Measurements from ENCODE around the gene MYO7A. TPM values are rescaled to one million over a fixed set of nuclear protein-coding genes. Genes with fewer than 3 reads are reported as not detected.

MYO7A gene
- total and polyA plus RNA-seq, 2 experiments from 2014 or later: 9.8 to 10.1 TPM

DNA sequence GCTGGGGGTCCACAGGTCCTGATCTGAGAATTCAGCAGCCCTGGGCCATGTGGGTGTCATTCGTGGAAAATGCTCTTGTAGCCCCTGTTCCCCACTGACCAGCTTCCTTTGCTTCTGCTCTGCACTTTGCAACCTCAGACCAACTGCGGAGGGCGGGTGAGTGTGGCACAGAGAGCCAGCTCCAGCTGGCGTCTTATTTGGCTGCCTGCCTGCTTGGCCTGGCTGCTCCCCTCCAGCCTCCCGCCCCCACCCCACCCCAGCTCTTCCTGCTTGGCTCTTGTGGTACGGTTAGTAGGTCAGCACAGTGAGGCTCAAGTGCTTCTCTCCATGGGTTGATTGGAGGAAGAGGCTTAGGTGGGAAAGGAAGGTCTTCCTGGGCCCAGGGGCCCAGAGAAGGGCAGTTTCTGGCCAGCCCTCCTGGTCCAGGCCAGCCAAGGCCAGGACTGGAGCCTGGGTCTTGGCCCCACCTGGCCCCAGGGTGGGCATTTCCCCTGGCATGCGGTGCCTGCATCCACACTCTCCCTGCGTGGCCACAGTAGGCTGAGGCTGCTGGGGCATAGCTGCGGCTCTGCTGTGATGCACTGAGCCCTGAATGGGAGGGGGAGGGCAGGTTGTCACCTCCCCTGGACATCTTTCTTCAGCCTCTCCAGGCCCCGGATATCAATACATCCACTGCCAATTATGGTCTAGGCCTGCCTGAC is 26.5 kb downstream of the MYO7A start:
- WGBS (ENCODE audit: low lambda C conversion rate, missing lambda C conversion rate): 88% methylated on average over 9 of the region's 10 CpGs
- no peaks in the 10 kb centered on the region for H3K9me2 ChIP-seq (replicated peaks; ENCODE audit: insufficient read depth)
- no peaks in the 10 kb centered on the region for H3K9me3 ChIP-seq (ENCODE audit: low read depth)
- H3K36me3 ChIP-seq (replicated peaks; ENCODE audit: insufficient read depth, low read depth): no peaks in the 10 kb centered on the region
- H3K27me3 ChIP-seq: no peaks in the 10 kb centered on the region
- no peak overlapping the region for H3K27ac ChIP-seq
- no peak for DNase-seq (ENCODE audit: low spot score)
- H3K79me2 ChIP-seq: no peaks in the 10 kb centered on the region
- H3K4me1 ChIP-seq (ENCODE audit: insufficient read depth): peaks cover 7% of the 10 kb centered on the region
- H3K4me3 ChIP-seq: no peak overlapping the region
- no peaks in the 10 kb centered on the region for H4K20me1 ChIP-seq (ENCODE audit: insufficient read depth, poor library complexity, severe bottlenecking)
- no peak overlapping the region for H3K4me2 ChIP-seq
- TF ChIP-seq, protein P1, sequence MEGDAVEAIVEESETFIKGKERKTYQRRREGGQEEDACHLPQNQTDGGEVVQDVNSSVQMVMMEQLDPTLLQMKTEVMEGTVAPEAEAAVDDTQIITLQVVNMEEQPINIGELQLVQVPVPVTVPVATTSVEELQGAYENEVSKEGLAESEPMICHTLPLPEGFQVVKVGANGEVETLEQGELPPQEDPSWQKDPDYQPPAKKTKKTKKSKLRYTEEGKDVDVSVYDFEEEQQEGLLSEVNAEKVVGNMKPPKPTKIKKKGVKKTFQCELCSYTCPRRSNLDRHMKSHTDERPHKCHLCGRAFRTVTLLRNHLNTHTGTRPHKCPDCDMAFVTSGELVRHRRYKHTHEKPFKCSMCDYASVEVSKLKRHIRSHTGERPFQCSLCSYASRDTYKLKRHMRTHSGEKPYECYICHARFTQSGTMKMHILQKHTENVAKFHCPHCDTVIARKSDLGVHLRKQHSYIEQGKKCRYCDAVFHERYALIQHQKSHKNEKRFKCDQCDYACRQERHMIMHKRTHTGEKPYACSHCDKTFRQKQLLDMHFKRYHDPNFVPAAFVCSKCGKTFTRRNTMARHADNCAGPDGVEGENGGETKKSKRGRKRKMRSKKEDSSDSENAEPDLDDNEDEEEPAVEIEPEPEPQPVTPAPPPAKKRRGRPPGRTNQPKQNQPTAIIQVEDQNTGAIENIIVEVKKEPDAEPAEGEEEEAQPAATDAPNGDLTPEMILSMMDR (IDR thresholded peaks at IDR 0.05; ENCODE audit: poor library complexity): no peak
- H2AFZ ChIP-seq: no peak overlapping the region

DNA sequence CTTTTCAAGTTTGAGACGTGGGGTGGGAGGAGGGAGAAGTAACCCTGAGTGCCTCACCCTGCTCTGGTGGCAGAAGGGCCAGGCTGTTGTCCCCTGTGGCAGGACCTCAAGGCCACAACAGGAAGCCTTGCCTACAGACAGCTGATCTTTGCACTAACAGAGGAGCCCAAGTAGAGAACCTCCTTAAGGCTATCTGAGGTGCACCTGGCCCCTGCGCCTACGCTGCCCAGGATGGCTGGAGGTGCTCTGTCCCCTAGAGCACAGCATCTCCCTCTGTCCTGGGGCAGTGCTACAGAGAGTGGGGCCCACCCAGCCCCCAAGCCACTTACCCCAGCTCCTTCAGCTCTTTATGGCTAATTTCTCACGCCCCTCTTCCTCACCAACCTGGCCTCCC is 27.0 kb downstream of the MYO7A start:
- H3K27ac ChIP-seq: no peak overlapping the region
- H3K27me3 ChIP-seq: no peaks in the 10 kb centered on the region
- H3K9me3 ChIP-seq (ENCODE audit: low read depth): no peaks in the 10 kb centered on the region
- no peaks in the 10 kb centered on the region for H3K79me2 ChIP-seq
- WGBS (ENCODE audit: low lambda C conversion rate, missing lambda C conversion rate): 87% methylated on average over 4 of the region's 4 CpGs
- no peak overlapping the region for H3K4me2 ChIP-seq
- DNase-seq (ENCODE audit: low spot score): no peak
- peaks cover 7% of the 10 kb centered on the region for H3K4me1 ChIP-seq (ENCODE audit: insufficient read depth)
- no peaks in the 10 kb centered on the region for H3K9me2 ChIP-seq (replicated peaks; ENCODE audit: insufficient read depth)
- no peaks in the 10 kb centered on the region for H3K36me3 ChIP-seq (replicated peaks; ENCODE audit: insufficient read depth, low read depth)
- H4K20me1 ChIP-seq (ENCODE audit: insufficient read depth, poor library complexity, severe bottlenecking): no peaks in the 10 kb centered on the region
- H2AFZ ChIP-seq: no peak overlapping the region
- H3K4me3 ChIP-seq: no peak overlapping the region
- TF ChIP-seq, protein P1 (IDR thresholded peaks at IDR 0.05; ENCODE audit: poor library complexity): no peak
- no peak for TF ChIP-seq EZH2 (IDR thresholded peaks at IDR 0.05; ENCODE audit: borderline replicate concordance)
- no peak for TF ChIP-seq EZH2phosphoT487 (IDR thresholded peaks at IDR 0.05; ENCODE audit: low read depth, severe bottlenecking, unreplicated experiment)

DNA sequence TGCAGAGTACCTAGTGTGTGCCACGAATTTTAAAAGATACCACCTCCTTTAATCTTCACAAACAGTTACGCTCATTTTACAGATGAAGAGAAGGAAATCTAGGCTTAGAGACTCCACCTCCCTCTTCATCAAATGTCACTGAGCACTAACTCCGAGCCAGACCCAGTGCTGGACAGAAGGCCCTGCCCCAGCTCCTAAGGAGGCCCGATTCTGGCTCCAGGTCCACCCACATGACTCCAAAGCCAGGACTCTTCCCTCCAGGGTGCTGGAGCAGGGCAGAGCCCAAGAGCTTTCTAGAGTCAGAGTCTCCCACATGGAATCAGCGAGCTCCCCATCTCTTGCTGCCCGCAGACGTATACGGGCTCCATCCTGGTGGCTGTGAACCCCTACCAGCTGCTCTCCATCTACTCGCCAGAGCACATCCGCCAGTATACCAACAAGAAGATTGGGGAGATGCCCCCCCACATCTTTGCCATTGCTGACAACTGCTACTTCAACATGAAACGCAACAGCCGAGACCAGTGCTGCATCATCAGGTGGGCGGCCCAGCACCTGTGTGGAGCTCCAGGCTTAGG is 27.6 kb downstream of the MYO7A start:
- H3K36me3 ChIP-seq (replicated peaks; ENCODE audit: insufficient read depth, low read depth): no peaks in the 10 kb centered on the region
- TF ChIP-seq EZH2 (IDR thresholded peaks at IDR 0.05; ENCODE audit: borderline replicate concordance) (no peak), EZH2phosphoT487 (IDR thresholded peaks at IDR 0.05; ENCODE audit: low read depth, severe bottlenecking, unreplicated experiment) (no peak)
- WGBS (ENCODE audit: low lambda C conversion rate, missing lambda C conversion rate): 94% methylated on average over 13 of the region's 13 CpGs
- no peaks in the 10 kb centered on the region for H4K20me1 ChIP-seq (ENCODE audit: insufficient read depth, poor library complexity, severe bottlenecking)
- H3K4me3 ChIP-seq: no peak overlapping the region
- H3K27ac ChIP-seq: no peak overlapping the region
- H3K9me3 ChIP-seq (ENCODE audit: low read depth): no peaks in the 10 kb centered on the region
- H3K4me2 ChIP-seq: no peak overlapping the region
- H3K4me1 ChIP-seq (ENCODE audit: insufficient read depth): peaks cover 7% of the 10 kb centered on the region
- H3K9me2 ChIP-seq (replicated peaks; ENCODE audit: insufficient read depth): no peaks in the 10 kb centered on the region
- H3K79me2 ChIP-seq: no peaks in the 10 kb centered on the region
- no peak overlapping the region for H2AFZ ChIP-seq
- H3K27me3 ChIP-seq: no peaks in the 10 kb centered on the region
- DNase-seq (ENCODE audit: low spot score): no peak

DNA sequence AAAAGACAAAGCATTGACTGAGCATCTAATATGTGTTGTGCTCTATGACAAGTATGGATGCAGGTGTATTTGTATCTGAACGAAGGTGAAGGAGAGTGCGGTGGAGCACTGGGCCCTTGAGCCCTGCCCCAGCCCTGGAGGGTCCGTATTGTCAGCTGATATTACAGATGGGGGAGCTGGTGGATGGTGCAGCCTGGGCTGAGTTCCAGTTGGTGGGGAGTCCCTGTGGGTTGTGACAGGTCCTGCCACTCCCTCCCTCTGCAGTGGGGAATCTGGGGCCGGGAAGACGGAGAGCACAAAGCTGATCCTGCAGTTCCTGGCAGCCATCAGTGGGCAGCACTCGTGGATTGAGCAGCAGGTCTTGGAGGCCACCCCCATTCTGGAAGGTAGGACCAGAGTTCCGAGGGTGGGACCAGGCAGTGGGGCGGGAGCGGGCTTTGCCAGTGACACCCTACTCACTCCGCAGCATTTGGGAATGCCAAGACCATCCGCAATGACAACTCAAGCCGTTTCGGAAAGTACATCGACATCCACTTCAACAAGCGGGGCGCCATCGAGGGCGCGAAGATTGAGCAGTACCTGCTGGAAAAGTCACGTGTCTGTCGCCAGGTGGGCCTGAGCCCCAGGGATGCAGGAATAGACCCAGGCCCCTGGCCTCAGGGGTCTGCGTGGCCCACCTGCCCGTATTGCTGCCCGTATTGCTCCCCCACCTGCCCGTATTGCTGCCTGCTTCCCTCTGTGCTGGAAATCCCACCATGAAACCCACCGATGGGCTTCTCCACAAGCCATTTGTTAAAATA is 28.6 kb downstream of the MYO7A start:
- Histone ChIP-seq H2AFZ (no peak overlapping the region), H3K9me2 (replicated peaks; ENCODE audit: insufficient read depth) (no peaks in the 10 kb centered on the region), H3K9me3 (ENCODE audit: low read depth) (no peaks in the 10 kb centered on the region), H3K27ac (no peak overlapping the region), H3K27me3 (no peaks in the 10 kb centered on the region), H3K4me1 (ENCODE audit: insufficient read depth) (peaks cover 7% of the 10 kb centered on the region), H3K36me3 (replicated peaks; ENCODE audit: insufficient read depth, low read depth) (no peaks in the 10 kb centered on the region), H3K4me2 (no peak overlapping the region), H4K20me1 (ENCODE audit: insufficient read depth, poor library complexity, severe bottlenecking) (no peaks in the 10 kb centered on the region), H3K4me3 (no peak overlapping the region), H3K79me2 (no peaks in the 10 kb centered on the region)
- TF ChIP-seq EZH2phosphoT487 (IDR thresholded peaks at IDR 0.05; ENCODE audit: low read depth, severe bottlenecking, unreplicated experiment): no peak
- TF ChIP-seq, protein P1 (IDR thresholded peaks at IDR 0.05; ENCODE audit: poor library complexity): no peak
- no peak for TF ChIP-seq EZH2 (IDR thresholded peaks at IDR 0.05; ENCODE audit: borderline replicate concordance)
- DNase-seq (ENCODE audit: low spot score): no peak
- 92% methylated on average over 26 of the region's 26 CpGs for WGBS (ENCODE audit: low lambda C conversion rate, missing lambda C conversion rate)

Data from hepatocyte (in vitro differentiated cells).